DMS153 treated with DMSO at 0.1 percent for 48 hours (cell line): ENCODE results near the gene RPN2.

Experiments
- DNase-seq: peaks from one replicate; lab custom pipeline; 2025; ENCODE audit not compliant: unreplicated experiment; lab: John Stamatoyannopoulos, UW

Gene RPN2

DNA sequence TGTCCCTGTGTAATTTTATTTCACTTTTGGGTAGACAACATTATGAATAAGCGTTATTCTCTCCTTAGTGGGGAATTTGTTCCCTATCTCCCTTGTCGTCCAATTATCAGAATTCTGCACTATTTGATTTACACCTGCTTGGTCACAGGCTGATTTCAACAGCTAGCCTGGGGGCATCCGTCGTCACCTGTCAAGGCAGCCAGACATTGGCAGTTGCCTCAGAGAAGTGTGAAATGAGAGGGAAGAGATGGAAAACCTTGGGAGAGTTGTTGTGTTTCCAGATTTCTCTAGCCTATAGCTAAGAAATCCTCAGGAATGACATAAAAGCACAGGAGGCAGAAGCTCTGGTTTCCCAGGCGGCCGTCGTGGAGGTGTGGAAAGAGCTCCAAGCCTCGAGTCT lies 83.4 kb downstream of the RPN2 start:
- DNase-seq = no peak

DNA sequence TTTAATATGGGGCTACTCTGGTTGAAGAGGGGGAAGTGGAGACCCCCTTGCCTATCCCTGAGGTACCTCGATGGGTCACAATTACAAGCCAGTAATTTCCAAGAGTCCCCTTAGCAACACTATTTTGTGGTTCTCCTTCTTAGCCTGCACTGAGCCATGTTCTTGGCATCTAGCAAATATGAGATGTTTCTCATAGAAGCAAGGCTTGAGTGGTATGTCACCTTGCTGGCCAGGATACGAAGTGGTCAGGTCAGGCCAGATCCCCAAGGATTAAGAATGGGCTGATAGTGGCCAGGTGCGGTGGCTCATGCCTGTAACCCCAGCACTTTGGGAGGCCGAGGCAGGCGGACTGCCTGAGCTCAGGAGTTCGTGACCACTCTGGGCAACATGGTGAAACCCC lies 84.6 kb downstream of the RPN2 start:
- DNase-seq = no peak

DNA sequence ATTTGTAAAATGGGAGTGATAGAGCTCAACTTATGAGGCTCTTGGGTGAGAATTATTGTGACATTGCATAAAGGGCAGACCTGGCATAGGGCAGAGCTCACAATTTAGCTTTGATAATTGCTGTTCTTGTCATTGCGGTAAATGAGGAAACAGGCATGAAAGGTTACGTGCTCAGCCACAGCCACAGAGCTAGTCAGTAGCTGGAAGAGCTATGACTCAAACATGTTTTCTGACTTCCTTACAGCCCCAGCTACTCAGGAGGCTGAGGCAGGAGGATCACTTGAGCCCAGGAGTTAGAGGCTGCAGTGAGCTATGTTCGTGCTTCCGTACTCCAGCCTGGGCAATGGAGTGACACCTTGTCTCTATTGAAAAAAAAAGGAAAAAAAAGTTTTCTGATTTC lies 86.0 kb downstream of the RPN2 start:
- DNase-seq = no peak

DNA sequence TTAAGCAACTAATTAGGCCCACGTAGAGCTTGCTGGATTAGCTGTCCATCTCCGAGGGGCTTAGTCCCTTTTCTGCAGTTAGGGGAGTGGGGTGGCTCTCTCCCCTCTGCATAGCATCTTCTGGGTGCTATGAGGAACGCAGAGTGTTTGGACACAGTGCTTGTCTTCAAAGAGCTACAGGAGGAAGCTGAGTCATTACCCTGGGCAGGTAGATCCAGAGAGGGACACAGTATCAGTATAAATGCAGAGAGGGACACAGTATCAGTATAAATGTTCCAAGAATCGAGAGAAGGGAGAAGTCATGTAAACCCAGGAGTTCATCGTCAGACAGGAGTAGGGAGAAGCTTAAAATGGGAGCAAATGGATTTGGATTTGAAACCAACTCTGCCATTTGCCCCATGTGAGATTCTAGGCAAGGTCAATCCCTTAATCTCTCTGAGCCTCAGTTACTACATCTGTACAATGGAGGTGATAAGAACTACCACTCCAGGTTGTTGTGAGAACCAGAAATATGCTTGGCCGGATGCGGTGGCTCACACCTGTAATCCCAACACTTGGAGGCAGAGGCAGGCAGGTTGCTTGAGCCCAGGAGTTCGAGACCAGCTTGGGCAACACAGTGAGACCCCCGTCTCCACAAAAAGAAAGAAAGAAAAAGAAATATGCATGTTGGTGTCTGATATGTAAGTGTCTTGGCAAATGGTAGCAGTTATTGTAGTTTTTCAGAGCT lies 88.0 kb downstream of the RPN2 start:
- no peak for DNase-seq

DNA sequence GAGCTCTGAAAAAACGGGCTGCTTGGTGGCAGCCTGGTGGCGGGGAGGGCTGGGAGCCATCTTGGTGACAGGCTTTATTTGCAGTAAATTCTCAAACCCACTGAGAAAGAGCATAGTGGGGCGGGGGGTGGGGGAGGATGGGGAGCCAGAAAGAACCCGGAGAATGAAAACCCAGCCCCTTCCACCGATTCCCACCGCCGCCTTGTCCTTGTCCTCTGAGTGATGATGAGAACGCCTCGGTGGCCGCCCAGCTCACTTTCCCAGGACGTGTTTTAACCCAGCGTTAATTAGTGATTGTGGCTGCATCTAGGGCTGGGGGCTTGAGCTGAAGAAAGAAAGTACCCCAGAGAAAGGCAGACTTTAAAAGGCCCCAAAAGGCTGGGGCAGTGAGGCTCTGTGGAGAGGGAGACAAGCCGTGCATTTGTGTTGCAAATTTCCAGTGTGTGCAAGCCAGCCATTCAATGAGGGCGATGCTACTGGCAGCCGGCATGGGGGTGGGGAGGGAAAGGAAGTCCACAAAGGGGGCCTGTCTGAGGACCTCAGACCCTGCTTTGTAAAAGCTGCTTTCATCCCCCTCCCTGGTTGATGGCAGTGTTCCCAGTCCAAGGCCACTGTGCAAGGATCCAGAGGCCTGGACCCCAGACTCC lies 88.7 kb downstream of the RPN2 start:
- DNase-seq = no peak

DNA sequence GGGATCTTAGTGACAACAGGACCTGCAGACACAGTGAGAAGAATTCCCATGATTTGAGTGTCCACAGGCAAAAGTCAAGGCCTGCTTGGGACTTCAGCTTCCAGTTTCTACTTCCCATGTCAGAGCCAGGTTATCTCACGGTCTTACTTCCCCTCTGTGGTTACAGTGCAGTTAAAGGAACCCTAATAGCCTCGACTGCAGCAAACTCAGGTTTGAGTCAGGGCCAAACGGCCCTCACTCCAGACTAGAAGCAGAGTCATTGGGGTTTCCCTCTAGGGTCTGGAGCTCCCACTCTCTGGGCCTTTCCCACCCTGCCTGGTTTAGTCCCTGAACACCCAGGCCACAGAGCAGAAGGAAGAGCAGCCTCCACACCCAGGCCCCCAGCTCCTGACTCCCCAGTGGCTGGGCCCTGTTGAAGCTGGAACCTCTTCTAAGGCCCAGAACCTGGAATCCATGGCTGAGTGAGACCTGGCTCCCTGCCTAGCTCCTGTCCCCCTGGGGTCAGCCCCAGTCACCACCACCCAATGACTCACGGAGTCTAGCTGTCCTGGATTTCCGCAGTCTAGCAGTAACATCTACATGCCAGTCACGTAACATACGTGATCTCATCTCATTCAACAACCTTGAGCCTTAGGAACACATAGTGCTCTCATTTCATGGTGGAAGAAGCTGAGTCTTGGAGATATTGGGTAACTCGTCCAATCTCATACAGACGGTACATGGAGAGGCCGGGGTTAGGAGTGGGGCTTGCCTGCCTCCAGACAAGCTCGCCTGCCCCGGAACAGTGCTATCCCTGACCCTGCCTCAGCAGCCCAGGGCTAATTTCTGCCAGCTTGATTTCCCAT lies 91.7 kb downstream of the RPN2 start:
- DNase-seq = no peak

DNA sequence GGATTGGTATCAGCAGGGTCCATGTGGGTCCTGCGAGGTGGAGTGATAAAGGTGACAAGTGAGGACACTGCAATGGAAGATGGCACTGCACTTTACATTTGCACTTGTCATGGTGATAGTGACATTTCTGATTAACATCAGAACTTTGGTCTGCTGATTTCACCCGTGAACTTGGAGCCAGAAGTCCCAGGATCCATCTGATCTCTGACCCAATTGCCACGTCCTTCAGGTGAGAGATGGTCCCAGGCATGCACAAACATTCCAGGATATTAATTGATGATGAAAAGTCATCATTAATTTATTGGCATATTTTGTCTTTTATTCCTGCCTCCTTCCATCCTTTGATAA lies 92.3 kb downstream of the RPN2 start:
- DNase-seq = no peak

DNA sequence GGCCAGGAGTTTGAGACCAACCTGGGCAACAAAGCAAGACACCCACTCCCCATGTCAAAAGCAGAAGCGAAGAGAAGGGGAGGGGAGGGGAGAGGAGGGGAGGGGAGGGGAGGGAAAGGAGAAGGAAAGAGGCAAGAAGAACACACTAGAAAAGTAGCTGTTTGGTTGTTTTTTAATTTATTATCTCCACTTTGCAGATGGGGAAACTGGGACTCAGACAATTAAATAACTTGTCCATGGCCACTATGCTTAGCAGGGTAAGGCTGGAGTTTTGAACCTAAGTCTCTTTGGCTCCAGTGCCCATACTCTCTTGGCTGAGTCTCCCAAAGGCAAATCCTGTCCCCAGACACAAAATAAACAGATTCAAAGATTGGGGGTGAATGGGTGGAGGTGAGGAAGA lies 94.9 kb downstream of the RPN2 start:
- no peak for DNase-seq

DNA sequence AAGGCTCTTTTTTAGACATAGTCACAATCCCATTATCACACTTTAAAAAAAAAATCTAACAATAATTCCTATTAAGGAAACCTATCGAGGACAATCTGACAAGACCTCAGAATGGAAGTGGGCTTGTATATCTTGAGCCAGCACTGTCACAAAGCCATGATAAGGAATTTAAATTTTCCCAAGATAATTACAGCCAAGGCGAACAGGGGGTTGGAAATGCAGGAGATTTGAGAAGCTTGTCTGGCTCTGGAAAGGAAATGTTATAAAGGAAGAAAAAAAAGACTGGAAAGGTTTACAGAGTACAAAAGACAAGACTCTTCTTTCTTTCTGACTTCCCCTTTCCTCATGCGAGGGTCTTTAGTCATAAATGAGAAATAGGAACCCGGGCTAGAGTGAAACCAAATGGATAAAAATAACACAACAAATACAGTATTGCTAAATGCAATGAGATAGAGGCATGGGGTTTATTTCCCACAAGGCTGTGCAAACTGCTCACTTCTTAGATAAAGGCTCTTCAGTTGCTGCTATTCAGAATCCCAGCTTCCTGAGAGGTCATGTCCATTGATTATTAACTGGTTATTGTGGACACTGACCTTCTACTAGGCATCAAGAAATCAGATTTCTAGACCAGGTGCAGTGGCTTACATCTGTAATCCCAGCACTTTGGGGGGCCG lies 95.9 kb downstream of the RPN2 start:
- DNase-seq = no peak

DNA sequence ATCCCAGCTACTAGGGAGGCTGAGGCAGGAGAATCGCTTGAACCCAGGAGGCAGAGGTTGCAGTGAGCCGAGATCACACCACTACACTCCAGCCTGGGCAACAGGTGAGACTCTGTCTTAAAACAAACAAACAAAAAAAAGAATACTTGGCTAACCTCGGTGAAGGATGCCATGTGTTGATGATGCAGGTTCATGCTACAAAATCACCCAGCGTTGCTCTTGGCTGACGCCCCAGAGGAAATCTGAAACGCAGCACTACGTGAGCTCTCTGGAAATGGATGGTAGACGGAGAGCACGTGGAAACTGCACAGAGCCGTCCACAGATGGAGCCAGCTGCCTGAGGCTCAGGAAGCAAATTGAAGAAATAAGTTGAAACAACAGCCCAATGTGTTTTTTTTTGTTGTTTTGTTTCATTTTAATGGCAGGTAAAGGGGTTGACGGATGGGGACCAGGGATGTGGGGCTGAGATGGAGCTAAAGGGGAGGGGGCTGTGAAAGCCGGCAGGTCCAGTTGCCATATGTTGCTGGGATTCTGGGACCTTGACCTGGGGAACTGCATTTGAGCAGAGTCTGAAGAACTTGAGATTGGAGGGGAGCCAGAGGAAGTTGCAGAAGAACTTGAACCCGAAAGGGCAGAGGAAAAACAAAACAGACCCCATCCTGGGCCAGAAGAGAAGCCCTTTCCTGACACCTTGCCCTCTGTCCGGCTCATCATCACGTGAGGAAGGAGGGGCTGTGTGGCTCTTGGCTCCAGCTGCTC lies 97.5 kb downstream of the RPN2 start:
- no peak for DNase-seq

DNA sequence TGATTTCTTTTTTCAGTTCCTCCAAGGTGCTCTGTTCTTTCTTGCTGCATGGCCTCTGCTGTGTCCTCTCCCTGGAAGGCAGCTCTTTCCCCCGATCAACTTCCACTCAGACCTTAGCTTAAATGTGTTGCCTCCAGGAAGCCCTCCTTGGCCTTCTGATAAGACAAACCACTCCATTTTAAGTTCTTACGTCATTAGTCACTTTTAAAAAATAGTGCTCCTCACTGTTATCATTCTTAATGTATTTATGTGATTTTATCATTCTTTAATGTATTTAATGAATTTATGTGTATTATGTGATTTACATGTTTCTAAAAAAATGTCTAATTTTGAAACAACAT lies 98.1 kb downstream of the RPN2 start:
- no peak for DNase-seq

DNA sequence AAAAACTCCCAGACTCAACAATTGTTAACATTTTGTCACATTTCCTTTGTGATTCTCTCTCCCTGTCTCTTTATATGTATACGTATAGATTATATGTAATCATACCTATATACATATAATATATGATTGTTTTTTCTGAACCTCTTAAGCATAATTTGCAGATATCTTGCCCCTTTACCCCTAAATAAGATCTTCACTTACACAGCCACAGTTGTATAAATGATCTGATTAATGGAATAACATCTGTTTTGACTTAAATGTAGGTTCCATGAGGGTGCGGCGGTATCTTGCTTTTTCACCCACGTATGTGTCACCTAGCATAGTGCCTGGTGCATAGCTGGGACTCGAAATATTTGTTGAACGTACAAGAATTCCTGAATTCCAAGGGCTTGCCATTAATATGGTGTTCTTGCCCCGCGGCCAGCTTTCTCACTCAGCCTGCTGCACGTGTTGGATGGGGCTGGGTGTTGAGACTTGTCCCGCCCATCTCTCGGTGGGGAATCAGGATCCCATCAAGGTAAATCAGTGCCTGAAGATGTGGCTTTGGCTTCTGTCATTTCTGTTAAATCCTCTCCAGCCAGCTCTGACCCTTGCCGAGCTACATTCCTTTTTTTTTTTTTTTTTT lies 99.9 kb downstream of the RPN2 start:
- no peak for DNase-seq

DNA sequence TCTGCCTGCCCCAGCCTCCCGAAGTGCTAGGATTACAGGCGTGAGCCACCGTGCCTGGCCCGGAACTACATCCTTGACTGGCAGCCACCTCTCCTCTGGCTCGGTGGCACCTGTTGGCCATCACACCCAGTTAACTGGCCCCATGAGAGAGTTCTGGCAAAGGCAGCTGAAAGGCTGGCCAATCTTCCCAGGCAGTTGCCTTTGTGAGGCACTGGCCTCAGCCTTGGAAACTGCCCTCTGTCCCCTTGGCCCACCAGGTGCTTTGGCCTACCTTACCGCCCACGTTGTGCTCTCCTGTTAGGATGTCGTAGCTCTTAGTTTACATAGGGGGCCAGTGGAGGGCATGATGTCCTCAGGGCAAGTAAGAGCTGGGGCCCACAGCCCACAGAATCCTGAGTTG lies 100.7 kb downstream of the RPN2 start:
- DNase-seq = no peak

DNA sequence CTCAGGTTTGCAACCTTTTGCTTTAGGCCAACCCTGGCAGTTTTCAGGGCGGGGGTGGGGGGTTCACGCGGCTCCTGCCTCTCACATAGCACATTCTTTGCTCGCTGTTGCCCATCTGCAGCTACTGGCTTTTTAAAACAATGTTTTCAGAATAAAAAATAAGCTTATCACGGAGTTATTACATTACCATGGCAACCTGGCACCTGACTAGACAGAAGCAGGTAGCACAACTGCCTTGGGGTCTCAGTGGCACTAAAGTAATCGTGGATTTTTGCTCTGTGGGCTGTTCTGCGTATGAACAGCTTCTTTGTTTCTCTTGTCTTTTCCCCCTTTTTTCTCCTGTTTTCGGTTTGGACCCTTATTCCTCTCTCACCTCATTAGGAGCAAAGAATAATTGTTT lies 101.3 kb downstream of the RPN2 start:
- DNase-seq = no peak

DNA sequence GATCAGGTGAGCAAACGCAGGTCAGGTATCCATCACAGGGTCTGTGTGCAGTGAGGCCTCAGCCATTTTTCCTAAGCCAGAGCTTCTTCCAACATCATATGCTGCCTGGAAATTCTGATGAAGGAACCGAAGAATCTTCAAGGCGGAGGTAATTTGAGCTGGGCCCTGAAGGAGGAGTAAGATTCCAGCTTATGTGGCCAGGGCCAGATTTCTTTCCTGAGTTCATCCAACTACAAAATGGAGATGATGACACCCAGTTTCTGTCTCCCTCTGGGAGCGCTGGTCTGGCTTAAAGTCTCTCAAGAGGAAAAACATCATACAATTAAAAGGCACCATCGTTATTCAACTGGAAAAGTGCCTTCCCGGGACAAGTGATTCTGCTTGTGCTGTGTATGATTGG lies 103.4 kb downstream of the RPN2 start:
- DNase-seq = no peak

DNA sequence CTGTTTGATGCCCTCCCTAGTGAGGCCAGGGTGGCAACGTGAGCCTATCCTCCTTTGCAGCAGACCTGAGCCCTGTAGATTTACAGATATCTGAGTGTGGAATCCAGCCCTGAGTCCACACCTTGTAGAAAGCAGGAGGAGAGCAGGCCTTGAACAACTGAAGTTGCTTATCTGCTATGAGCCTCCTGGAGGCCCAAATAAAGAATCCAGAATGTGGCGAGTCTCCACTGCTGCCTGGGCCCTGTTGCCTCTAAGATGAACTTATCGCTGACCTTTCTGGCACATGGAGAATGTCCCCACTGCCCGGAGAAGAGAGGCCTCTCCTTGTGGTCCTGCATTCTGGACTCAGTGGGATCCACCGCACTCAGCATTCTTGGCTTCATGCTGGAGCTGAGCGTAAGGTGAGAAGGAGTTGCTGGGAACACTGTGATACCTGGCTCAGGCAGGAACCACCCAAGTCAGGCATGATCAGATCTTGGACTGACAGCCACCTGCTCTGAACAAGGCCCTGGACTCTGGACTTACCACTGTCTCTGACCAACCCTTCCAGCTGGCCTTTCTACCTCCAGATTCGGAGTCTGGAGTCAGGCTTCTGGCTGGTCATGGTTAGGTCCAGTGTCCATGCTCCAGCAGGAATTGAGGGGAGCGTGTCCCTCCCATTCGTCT lies 104.5 kb downstream of the RPN2 start:
- DNase-seq = no peak

DNA sequence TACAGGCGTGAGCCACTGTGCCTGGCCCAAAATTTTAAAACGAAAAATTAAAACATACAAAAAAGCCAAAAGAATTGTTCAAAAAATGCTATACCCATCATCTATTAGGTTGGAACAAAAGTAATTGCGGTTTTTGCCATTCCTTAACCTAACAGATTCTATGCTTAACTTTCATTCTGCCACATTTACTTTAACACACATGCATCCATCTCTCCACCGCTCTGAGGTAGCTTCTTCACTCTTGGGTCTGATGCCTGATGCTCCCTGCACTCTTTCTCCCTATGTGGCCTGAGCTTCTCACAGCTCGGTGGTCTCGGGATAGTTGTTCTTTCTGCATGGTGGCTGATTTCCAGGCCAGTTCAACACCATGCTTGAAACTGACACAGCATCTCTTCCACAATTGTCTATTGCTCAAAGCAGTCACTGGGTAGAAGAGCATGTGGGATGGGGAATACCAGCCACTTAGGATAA lies 105.6 kb downstream of the RPN2 start:
- DNase-seq = no peak

DNA sequence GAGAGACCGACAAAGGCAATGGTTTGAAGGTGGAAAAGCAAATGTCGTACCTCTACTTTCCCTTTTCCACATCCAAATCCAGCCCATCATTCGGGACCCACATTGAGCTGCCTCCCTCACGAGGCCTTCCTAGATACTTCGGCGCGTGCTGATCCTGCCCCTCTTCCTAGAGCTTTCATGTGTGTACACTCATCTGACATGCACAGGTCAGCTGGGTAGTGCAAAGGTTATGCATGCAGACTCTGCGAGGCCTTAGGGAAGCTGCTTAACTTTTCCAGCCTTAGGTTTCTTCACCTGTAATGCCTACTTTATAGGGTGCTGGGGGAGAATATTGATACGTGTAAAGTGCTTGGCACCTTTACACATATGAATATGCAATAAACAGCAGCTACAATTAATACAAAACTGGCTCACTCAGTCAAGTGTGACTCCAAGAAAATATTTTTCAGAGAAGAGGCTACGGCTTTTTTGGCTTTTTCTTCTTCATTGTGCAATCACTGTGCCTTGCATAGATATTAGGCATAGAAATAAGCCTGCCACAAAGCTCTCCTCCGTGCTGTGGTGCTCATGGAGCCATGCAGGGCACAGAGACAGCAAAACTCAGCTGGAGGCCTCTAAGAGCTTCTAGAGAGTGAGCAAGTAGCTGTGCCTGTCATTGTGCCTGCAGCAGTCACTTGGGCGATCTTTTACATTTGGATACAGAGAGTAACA lies 106.7 kb downstream of the RPN2 start:
- no peak for DNase-seq

DNA sequence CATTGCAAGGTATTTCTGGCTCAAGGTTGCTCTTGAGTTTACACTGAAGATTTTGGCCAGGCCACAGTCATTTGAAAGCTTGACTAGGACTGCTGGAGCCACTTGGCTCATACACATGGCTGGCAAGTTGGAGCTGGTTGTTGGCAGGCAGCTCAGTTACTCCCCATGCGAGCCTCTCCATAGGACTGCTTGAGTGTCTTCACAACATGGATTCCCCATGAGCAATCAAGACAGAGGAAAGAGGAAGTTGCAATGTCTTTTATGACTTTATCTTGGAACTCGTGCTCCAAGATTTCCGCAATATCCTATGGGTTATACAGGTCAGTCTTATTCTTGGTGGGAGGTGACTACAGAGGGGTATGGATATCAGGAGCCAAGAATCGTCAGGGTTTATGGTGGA lies 109.0 kb downstream of the RPN2 start:
- DNase-seq = no peak
